ENCODE results near the gene FKBP2.

FKBP2 gene

GRCh38 chr11:64285885-64286800 lies 45.2 kb downstream of the FKBP2 start:
- DNase-seq (ENCODE audit: low spot score): peak; percentile 35

GRCh38 chr11:64286801-64287159 lies 45.9 kb downstream of the FKBP2 start:
- DNase-seq (ENCODE audit: low spot score): no peak

DNA sequence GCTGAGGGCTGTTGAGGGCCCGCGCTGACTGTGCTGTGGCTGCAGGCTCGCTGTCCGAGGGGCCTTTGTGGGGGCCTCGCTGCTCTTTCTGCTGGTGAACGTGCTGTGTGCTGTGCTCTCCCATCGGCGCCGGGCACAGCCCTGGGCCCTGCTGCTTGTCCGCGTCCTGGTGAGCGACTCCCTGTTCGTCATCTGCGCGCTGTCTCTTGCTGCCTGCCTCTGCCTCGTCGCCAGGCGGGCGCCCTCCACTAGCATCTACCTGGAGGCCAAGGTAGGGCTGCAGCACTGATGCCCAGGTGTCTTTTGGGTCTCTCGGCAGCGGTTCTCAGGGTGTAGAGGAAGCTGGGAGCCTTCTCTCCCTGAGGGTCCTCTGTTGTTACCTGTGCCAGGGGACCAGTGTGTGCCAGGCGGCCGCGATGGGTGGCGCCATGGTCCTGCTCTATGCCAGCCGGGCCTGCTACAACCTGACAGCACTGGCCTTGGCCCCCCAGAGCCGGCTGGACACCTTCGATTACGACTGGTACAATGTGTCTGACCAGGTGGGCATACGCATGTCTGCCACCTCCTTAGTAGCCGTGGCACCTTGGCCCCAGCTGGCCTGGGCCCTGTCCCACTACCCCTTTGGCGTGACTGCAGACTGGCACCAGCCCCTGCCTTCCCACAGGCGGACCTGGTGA lies 46.9 kb downstream of the FKBP2 start:
- DNase-seq (ENCODE audit: low spot score): no peak

GRCh38 chr11:64288353-64288750 lies 47.5 kb downstream of the FKBP2 start:
- no peak for DNase-seq (ENCODE audit: low spot score)

DNA sequence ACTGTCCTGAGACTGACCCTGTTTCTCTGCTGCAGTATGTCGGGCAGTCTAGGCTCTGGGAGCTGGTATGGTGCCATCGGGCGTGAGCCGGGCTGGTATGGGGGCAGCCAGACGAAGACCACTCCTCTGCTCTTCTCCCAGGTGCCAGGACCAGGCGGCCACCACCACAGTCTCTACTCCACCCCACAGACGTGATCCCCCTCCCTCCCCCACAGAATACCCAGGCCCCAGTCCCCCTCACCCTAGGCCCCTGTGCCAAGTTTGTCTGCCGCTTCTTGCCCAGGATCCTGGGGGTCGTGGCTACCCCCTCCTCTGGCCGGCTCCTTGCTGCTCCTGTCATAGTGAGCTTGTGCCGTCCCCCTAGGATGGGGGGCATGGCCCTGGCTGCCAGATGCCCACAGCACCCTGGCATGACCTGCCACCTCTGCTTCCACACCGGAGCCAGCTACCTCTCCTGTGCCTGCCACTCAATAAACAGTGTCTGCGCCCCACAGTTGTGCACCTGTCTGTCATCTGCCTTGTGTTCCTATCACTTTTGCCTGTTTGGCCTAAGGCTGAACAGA lies 48.2 kb downstream of the FKBP2 start:
- no peak for DNase-seq (ENCODE audit: low spot score)

- DNase-seq (ENCODE audit: low spot score): no peak
Measured at GRCh38 chr11:64290352-64291261, 49.7 kb downstream of the FKBP2 start.

- DNase-seq (ENCODE audit: low spot score): no peak
Measured at GRCh38 chr11:64291262-64291751, 50.4 kb downstream of the FKBP2 start, which contains the start of gene KCNK4. Gene KCNK4, plus strand, starts transcription at chr11:64291302. Its CDS starts 1,717 bp downstream, at chr11:64293019.

- no peak for DNase-seq (ENCODE audit: low spot score)
Measured at GRCh38 chr11:64291752-64292459, 51.0 kb downstream of the FKBP2 start.

DNA sequence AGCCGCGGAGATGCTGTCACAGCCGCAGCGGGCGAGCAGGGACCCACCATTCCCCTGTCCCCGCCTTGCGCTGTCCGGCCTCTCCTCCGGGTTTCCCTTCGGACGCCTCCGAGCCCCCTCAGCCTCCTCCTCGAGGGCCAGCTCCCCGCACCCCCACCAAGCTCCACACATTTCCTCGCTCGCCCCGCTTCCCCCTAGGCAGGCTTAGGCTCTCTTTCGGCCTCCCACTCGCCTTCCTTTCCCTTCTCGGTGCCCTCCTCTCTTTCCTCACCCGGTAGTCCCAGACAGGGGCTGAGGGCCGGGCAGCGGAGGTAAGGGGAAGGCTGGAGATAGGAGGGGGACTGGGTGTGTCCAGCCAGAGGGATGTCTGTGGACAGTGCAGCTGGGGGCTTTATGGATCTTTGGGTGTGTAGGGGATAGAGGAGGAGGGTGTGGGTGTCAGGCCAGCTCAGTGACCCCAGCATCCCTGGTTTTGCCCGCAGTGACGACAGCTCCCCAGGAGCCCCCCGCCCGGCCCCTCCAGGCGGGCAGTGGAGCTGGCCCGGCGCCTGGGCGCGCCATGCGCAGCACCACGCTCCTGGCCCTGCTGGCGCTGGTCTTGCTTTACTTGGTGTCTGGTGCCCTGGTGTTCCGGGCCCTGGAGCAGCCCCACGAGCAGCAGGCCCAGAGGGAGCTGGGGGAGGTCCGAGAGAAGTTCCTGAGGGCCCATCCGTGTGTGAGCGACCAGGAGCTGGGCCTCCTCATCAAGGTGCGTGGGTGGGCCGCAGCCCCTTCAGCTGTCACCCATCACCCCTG lies 51.8 kb downstream of the FKBP2 start:
- DNase-seq (ENCODE audit: low spot score): no peak

Data from activated CD4-positive, alpha-beta T cell treated with anti-CD3 and anti-CD28 coated beads, Interleukin-2, Interleukin-4, amounts not matched to agents 100 ng/mL and 50 ng/mL, durations not matched to agents 16 hours and 8 hours (primary cell).